DMS153 (cell line): Measurements from ENCODE around the gene THSD7A.

Experiments used
- DNase-seq: peaks from one replicate; lab custom pipeline; 2025; lab: John Stamatoyannopoulos, UW

THSD7A gene

GRCh38 chr7:11810043-11810625 lies 21.9 kb downstream of the THSD7A start:
- no peak for DNase-seq

- no peak for DNase-seq
These were observed 25.0 kb downstream of the THSD7A start for GRCh38 chr7:11807000-11807399.

GRCh38 chr7:11804621-11805020 lies 27.4 kb downstream of the THSD7A start:
- no peak for DNase-seq

GRCh38 chr7:11795231-11795630 lies 36.8 kb downstream of the THSD7A start:
- DNase-seq = no peak

- DNase-seq = no peak
These were observed 39.8 kb downstream of the THSD7A start for GRCh38 chr7:11792166-11792565.

GRCh38 chr7:11788568-11788967 lies 43.4 kb downstream of the THSD7A start:
- no peak for DNase-seq

- no peak for DNase-seq
These were observed 44.5 kb downstream of the THSD7A start for GRCh38 chr7:11787534-11787933.

GRCh38 chr7:11786186-11786585 lies 45.8 kb downstream of the THSD7A start:
- DNase-seq = no peak

- DNase-seq = no peak
These were observed 47.0 kb downstream of the THSD7A start for GRCh38 chr7:11784769-11785536.

- DNase-seq = no peak
These were observed 51.9 kb downstream of the THSD7A start for GRCh38 chr7:11779864-11780674.

GRCh38 chr7:11776039-11776438 lies 56.0 kb downstream of the THSD7A start:
- no peak for DNase-seq

GRCh38 chr7:11775401-11775800 lies 56.6 kb downstream of the THSD7A start:
- no peak for DNase-seq

- DNase-seq = no peak
These were observed 63.7 kb downstream of the THSD7A start for GRCh38 chr7:11768263-11768662.

- DNase-seq = no peak
These were observed 64.8 kb downstream of the THSD7A start for GRCh38 chr7:11767148-11767547.

GRCh38 chr7:11760372-11760771 lies 71.6 kb downstream of the THSD7A start:
- DNase-seq = peak; percentile 93

GRCh38 chr7:11758627-11759111 lies 73.3 kb downstream of the THSD7A start:
- DNase-seq = no peak

- DNase-seq = no peak
These were observed 74.8 kb downstream of the THSD7A start for GRCh38 chr7:11757153-11757552.

GRCh38 chr7:11754933-11755332 lies 77.1 kb downstream of the THSD7A start:
- no peak for DNase-seq

GRCh38 chr7:11754123-11754522 lies 77.9 kb downstream of the THSD7A start:
- no peak for DNase-seq

GRCh38 chr7:11753433-11753832 lies 78.6 kb downstream of the THSD7A start:
- no peak for DNase-seq

- no peak for DNase-seq
These were observed 80.1 kb downstream of the THSD7A start for GRCh38 chr7:11751807-11752389.

GRCh38 chr7:11751315-11751714 lies 80.7 kb downstream of the THSD7A start:
- no peak for DNase-seq
